Measurements from ENCODE around the gene RNPS1. TPM values are rescaled to one million over a fixed set of nuclear protein-coding genes. Genes with fewer than 3 reads are reported as not detected.

Gene RNPS1
- total and polyA plus RNA-seq, 9 of the 15 experiments (the other 6 are each of a cell fraction or from before 2014, with no cell fraction given): 44.9 to 338 (median 202) TPM

GRCh38 chr16:2223221-2223941, 44.5 kb downstream of the RNPS1 start, which contains the start of gene E4F1 (continued):
- TF ChIP-seq ZHX1 (conservative IDR thresholded peaks at IDR 0.05; ENCODE audit: low read length) (0 out of 2 replicates have a peak, but pooled peaks have one; percentile 66), ATF2 (CRISPR knock-in tag; IDR thresholded peaks at IDR 0.05) (no peak), ZNF41 (CRISPR knock-in tag; conservative IDR thresholded peaks at IDR 0.05) (no peak), SRSF1 (IDR thresholded peaks at IDR 0.05; ENCODE audit: low read depth, low read length) (no peak), ZNF165 (CRISPR knock-in tag; IDR thresholded peaks at IDR 0.05; ENCODE audit: borderline replicate concordance) (no peak), SNAPC5 (CRISPR knock-in tag; IDR thresholded peaks at IDR 0.05) (no peak), ZKSCAN3 (CRISPR knock-in tag; IDR thresholded peaks at IDR 0.05) (no peak), ZNF197 (CRISPR knock-in tag; IDR thresholded peaks at IDR 0.05; ENCODE audit: low read depth) (no peak), CHCHD3 (CRISPR knock-in tag; IDR thresholded peaks at IDR 0.05) (no peak), TFAM (CRISPR knock-in tag; conservative IDR thresholded peaks at IDR 0.05) (no peak), ZNF354B (CRISPR knock-in tag; IDR thresholded peaks at IDR 0.05) (no peak), CXXC5 (CRISPR knock-in tag; IDR thresholded peaks at IDR 0.05) (peak; percentile 89), PCBP2 (IDR thresholded peaks at IDR 0.05; ENCODE audit: low read depth, low read length, poor library complexity, severe bottlenecking) (no peak), DACH1 (IDR thresholded peaks at IDR 0.05; ENCODE audit: partially characterized antibody) (no peak), NR4A1 (CRISPR knock-in tag; IDR thresholded peaks at IDR 0.05) (no peak), NR4A1 (tag; IDR thresholded peaks at IDR 0.05) (no peak), ZFP36 (IDR thresholded peaks at IDR 0.05; ENCODE audit: low read depth, low read length, partially characterized antibody) (no peak), RBM39 (optimal IDR thresholded peaks at IDR 0.05; ENCODE audit: low read depth, low read length) (no peak), ZNF274 (IDR thresholded peaks at IDR 0.05; ENCODE audit: borderline replicate concordance, low read depth, low read length) (peak; percentile 27; the same call in 1 of the 2 replicates), SLC30A9 (CRISPR knock-in tag; IDR thresholded peaks at IDR 0.05) (no peak), ZNF740 (CRISPR knock-in tag; IDR thresholded peaks at IDR 0.05) (0 out of 2 replicates have a peak, but pooled peaks have one; percentile 40), ZNF740 (tag; IDR thresholded peaks at IDR 0.05) (no peak), ZNF830 (CRISPR knock-in tag; IDR thresholded peaks at IDR 0.05) (no peak), COPS2 (conservative IDR thresholded peaks at IDR 0.05) (no peak)

All from K562 (cell line).